ENCODE measurements around the gene NAALADL2.
"Not testable (repeated sequence)": the region's sequence is repeated elsewhere in the genome, so short reads cannot be mapped to it uniquely, and the experiment has no call there.

The NAALADL2 gene

DNA sequence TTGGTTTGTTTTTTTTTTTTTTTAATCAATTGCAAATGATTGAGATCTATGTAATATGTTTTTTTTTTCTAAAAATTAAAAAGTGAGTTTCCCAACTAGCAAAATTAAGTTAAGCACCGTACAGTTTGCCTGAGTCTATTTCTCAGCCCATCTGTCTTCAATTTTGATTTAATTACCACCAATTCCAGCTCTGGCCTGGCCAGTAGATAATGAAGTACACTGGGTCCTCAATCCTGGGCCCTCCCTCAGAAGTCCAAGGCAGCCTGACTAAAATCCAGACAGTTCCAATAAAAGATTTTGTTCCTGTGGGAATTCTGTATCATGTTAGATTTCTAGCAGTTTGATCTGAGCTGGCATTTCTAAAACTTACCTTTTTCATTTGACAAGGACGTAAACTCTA is 887.2 kb downstream of the NAALADL2 start:
- Mint-ChIP-seq H3K27me3 (no peaks in the 10 kb centered on the region), H3K4me3 (no peak overlapping the region), H3K36me3 (ENCODE audit: low read depth) (no peaks in the 10 kb centered on the region), H3K27ac (no peak overlapping the region), H3K9me3 (peaks cover 18% of the 10 kb centered on the region), H3K4me1 (ENCODE audit: low read depth) (no peaks in the 10 kb centered on the region)

GRCh38 chr3:175748087-175748730 is 889.1 kb downstream of the NAALADL2 start:
- Mint-ChIP-seq H3K36me3 (ENCODE audit: low read depth) (no peaks in the 10 kb centered on the region), H3K9me3 (peaks cover 13% of the 10 kb centered on the region), H3K27ac (no peak overlapping the region), H3K4me3 (no peak overlapping the region), H3K4me1 (ENCODE audit: low read depth) (no peaks in the 10 kb centered on the region), H3K27me3 (no peaks in the 10 kb centered on the region)

DNA sequence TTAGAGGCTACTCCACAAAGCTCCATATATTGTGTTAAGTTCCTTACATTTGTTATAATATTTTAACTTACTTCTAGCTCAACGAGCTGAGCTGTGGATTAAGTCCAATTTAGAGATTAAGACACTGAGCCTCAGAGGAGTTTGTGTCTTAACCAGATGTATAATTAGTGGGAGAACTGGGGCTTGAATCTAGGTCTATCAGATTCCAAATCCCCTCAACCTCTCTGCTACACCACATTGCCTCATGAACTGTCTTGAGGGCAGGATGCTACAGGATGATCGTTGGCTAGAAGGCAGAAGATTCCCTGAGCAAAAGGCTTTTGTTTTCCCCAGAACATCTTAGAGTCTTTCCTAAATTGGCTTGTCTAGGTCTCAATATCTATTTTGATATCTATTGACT is 890.8 kb downstream of the NAALADL2 start:
- Mint-ChIP-seq H3K4me3 (no peak overlapping the region), H3K27me3 (no peaks in the 10 kb centered on the region), H3K4me1 (ENCODE audit: low read depth) (no peaks in the 10 kb centered on the region), H3K27ac (no peak overlapping the region), H3K36me3 (ENCODE audit: low read depth) (no peaks in the 10 kb centered on the region), H3K9me3 (peaks cover 3% of the 10 kb centered on the region)

GRCh38 chr3:175751089-175751488 is 892.0 kb downstream of the NAALADL2 start:
- peaks cover 3% of the 10 kb centered on the region for H3K9me3 Mint-ChIP-seq

GRCh38 chr3:175763948-175764347 is 904.8 kb downstream of the NAALADL2 start:
- Mint-ChIP-seq H3K27ac (no peak overlapping the region), H3K9me3 (peaks cover 4% of the 10 kb centered on the region), H3K27me3 (no peaks in the 10 kb centered on the region), H3K36me3 (ENCODE audit: low read depth) (no peaks in the 10 kb centered on the region), H3K4me3 (no peak overlapping the region), H3K4me1 (ENCODE audit: low read depth) (no peaks in the 10 kb centered on the region)

More at GRCh38 chr3:175751089-175751488, 892.0 kb downstream of the NAALADL2 start:
- Mint-ChIP-seq H3K4me3 (no peak overlapping the region), H3K36me3 (ENCODE audit: low read depth) (no peaks in the 10 kb centered on the region), H3K27me3 (no peaks in the 10 kb centered on the region), H3K27ac (no peak overlapping the region), H3K4me1 (ENCODE audit: low read depth) (no peaks in the 10 kb centered on the region)

GRCh38 chr3:175764722-175765121 is 905.6 kb downstream of the NAALADL2 start:
- Mint-ChIP-seq H3K27me3 (no peaks in the 10 kb centered on the region), H3K4me3 (no peak overlapping the region), H3K9me3 (peaks cover 4% of the 10 kb centered on the region), H3K36me3 (ENCODE audit: low read depth) (no peaks in the 10 kb centered on the region), H3K4me1 (ENCODE audit: low read depth) (no peaks in the 10 kb centered on the region), H3K27ac (no peak overlapping the region)

GRCh38 chr3:175770426-175770825 is 911.3 kb downstream of the NAALADL2 start:
- H3K4me3 Mint-ChIP-seq, result no peak overlapping the region
- H3K4me1 Mint-ChIP-seq (ENCODE audit: low read depth), result no peaks in the 10 kb centered on the region
- H3K9me3 Mint-ChIP-seq, result peaks cover 4% of the 10 kb centered on the region
- H3K36me3 Mint-ChIP-seq (ENCODE audit: low read depth), result no peaks in the 10 kb centered on the region
- H3K27ac Mint-ChIP-seq, result no peak overlapping the region
- no peaks in the 10 kb centered on the region for H3K27me3 Mint-ChIP-seq

DNA sequence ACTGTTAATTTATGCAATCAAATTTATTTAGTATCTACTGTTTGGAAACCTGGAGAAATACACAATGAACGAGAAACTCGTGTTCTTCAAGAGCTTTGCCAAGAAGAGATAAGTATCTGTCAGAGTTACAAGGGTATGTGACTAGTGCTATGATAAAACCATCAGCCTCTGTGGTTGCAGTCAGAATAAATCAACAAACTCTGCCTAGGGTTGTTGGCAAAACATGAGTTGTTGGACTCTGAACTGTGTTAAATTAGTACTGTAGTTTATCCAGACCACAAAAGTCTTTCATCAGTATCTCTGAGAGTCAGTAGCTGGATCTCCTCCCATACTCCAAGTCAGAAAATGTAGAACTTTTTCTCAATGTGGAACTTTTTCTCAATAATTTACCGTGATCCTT is 918.4 kb downstream of the NAALADL2 start:
- Mint-ChIP-seq H3K27me3 (no peaks in the 10 kb centered on the region), H3K4me1 (ENCODE audit: low read depth) (no peaks in the 10 kb centered on the region), H3K9me3 (peaks cover 6% of the 10 kb centered on the region), H3K36me3 (ENCODE audit: low read depth) (no peaks in the 10 kb centered on the region), H3K4me3 (no peak overlapping the region), H3K27ac (no peak overlapping the region)

- H3K27me3 Mint-ChIP-seq, result no peaks in the 10 kb centered on the region
- H3K9me3 Mint-ChIP-seq, result peaks cover 6% of the 10 kb centered on the region
- H3K27ac Mint-ChIP-seq, result no peak overlapping the region
- H3K4me1 Mint-ChIP-seq (ENCODE audit: low read depth), result no peaks in the 10 kb centered on the region
- no peak overlapping the region for H3K4me3 Mint-ChIP-seq
- H3K36me3 Mint-ChIP-seq (ENCODE audit: low read depth), result no peaks in the 10 kb centered on the region
Measured at GRCh38 chr3:175777965-175778364, 918.8 kb downstream of the NAALADL2 start.

DNA sequence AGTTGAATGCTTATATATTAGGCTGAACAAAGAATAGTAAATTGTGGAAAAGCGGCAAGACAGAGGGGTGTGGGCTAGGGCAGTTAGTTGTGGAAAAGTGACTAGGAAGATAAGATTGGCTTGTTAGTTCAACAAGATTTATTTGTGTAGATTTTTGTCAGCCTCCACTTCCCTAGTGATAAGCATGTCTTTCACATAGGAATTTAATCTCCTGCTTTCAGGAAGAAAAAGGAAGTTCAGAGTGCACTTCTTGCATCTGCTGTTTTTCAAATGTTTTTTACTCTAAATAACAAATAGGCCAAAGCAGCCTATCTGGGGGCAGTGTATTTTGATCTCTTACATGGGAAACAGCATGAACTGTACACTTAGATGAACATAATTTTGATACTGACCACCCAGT is 919.9 kb downstream of the NAALADL2 start:
- Mint-ChIP-seq H3K4me3 (no peak overlapping the region), H3K36me3 (ENCODE audit: low read depth) (no peaks in the 10 kb centered on the region), H3K27ac (no peak overlapping the region), H3K9me3 (peaks cover 6% of the 10 kb centered on the region), H3K4me1 (ENCODE audit: low read depth) (no peaks in the 10 kb centered on the region), H3K27me3 (no peaks in the 10 kb centered on the region)

DNA sequence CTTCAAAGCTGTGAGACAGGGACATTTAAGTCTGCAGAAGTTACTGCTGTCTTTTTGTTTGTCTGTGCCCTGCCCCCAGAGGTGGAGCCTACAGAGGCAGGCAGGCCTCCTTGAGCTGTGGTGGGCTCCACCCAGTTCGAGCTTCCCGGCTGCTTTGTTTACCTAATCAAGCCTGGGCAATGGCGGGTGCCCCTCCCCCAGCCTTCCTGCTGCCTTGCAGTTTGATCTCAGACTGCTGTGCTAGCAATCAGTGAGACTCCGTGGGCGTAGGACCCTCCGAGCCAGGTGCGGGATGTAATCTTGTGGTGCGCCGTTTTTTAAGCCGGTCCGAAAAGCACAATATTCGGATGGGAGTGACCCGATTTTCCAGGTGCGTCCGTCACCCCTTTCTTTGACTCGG is 928.0 kb downstream of the NAALADL2 start:
- H3K36me3 Mint-ChIP-seq (ENCODE audit: low read depth); H3K27ac Mint-ChIP-seq; H3K27me3 Mint-ChIP-seq; H3K9me3 Mint-ChIP-seq; H3K4me1 Mint-ChIP-seq (ENCODE audit: low read depth); H3K4me3 Mint-ChIP-seq: not testable (repeated sequence)

GRCh38 chr3:175792245-175792644 is 933.1 kb downstream of the NAALADL2 start:
- Mint-ChIP-seq H3K4me1 (ENCODE audit: low read depth) (no peaks in the 10 kb centered on the region), H3K4me3 (no peak overlapping the region), H3K9me3 (peaks cover 8% of the 10 kb centered on the region)

GRCh38 chr3:175798326-175798725 is 939.2 kb downstream of the NAALADL2 start:
- H3K4me1 Mint-ChIP-seq (ENCODE audit: low read depth), result no peaks in the 10 kb centered on the region
- peaks cover 4% of the 10 kb centered on the region for H3K9me3 Mint-ChIP-seq
- no peak overlapping the region for H3K4me3 Mint-ChIP-seq
- no peaks in the 10 kb centered on the region for H3K36me3 Mint-ChIP-seq (ENCODE audit: low read depth)
- no peak overlapping the region for H3K27ac Mint-ChIP-seq
- no peaks in the 10 kb centered on the region for H3K27me3 Mint-ChIP-seq

More at GRCh38 chr3:175792245-175792644, 933.1 kb downstream of the NAALADL2 start:
- no peak overlapping the region for H3K27ac Mint-ChIP-seq
- no peaks in the 10 kb centered on the region for H3K36me3 Mint-ChIP-seq (ENCODE audit: low read depth)
- no peaks in the 10 kb centered on the region for H3K27me3 Mint-ChIP-seq

DNA sequence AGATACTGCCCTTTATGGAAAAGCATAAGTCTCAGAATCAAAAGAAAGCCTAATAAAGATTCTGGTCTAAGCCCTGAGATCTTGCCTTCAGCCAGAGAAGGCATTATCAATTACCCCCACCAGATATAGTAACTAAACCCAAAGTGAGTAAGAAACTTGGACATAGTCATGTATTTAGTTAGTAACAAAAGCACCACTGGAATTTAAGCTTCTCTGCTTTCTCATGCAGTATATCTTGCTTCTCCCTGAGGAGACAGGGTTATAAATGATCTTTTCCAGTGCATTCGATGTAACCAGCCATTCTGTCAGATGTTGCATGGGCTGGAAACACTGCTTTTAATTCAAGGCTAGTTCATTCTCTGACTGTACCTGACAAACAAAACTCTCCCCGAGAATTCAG is 946.7 kb downstream of the NAALADL2 start:
- Mint-ChIP-seq H3K36me3 (ENCODE audit: low read depth) (no peaks in the 10 kb centered on the region), H3K4me1 (ENCODE audit: low read depth) (no peaks in the 10 kb centered on the region), H3K9me3 (peaks cover 3% of the 10 kb centered on the region), H3K27me3 (no peaks in the 10 kb centered on the region), H3K4me3 (no peak overlapping the region), H3K27ac (no peak overlapping the region)

GRCh38 chr3:175807175-175807574 is 948.0 kb downstream of the NAALADL2 start:
- no peak overlapping the region for H3K4me3 Mint-ChIP-seq
- H3K9me3 Mint-ChIP-seq, result peaks cover 3% of the 10 kb centered on the region
- H3K27me3 Mint-ChIP-seq, result no peaks in the 10 kb centered on the region
- no peaks in the 10 kb centered on the region for H3K36me3 Mint-ChIP-seq (ENCODE audit: low read depth)
- no peaks in the 10 kb centered on the region for H3K4me1 Mint-ChIP-seq (ENCODE audit: low read depth)
- H3K27ac Mint-ChIP-seq, result no peak overlapping the region

- Mint-ChIP-seq H3K27ac (no peak overlapping the region), H3K4me1 (ENCODE audit: low read depth) (peaks cover 4% of the 10 kb centered on the region), H3K4me3 (no peak overlapping the region), H3K36me3 (ENCODE audit: low read depth) (no peaks in the 10 kb centered on the region), H3K27me3 (no peaks in the 10 kb centered on the region), H3K9me3 (peaks cover 29% of the 10 kb centered on the region)
Measured at GRCh38 chr3:175818811-175819464, 959.8 kb downstream of the NAALADL2 start.

Measured in stimulated activated naive CD8-positive, alpha-beta T cell treated with anti-CD3 and anti-CD28 coated beads, Interleukin-15, Interleukin-2, amounts not matched to agents 100 ng/mL and 50 ng/mL, for 24 hours (primary cell).